ENCODE data around the gene VEGFC.

DNA sequence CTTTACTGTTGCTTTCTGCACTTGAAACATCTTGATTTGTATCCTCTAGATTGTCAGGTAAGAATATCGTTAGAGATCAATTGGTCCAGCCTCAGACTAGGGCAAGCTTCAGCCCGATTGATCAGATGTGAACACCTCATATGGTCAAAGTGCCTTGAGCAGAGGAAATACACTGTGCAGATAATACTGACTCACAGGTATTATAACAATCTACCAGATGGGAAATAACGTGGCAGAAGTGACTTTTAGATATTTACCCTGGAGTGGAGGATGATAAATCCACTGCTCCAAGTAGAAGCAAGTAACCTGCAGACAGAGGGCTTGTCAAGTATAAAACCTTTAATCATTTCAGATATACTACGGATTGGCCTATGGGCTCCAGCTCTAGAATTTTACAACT lies 17.9 kb downstream of the VEGFC start:
- no peak for TF ChIP-seq POLR2AphosphoS5 (IDR thresholded peaks at IDR 0.05)
- no peak for TF ChIP-seq CTCF (IDR thresholded peaks at IDR 0.05)
- no peak for TF ChIP-seq EP300 (IDR thresholded peaks at IDR 0.05)
- no peak for TF ChIP-seq POLR2A (IDR thresholded peaks at IDR 0.05)
